ENCODE data around the gene AFTPH. TPM values are rescaled to one million over a fixed set of nuclear protein-coding genes. Genes with fewer than 3 reads are reported as not detected.

Gene AFTPH
- total RNA-seq, 1 experiment from 2014 or later: 13.5 TPM

DNA sequence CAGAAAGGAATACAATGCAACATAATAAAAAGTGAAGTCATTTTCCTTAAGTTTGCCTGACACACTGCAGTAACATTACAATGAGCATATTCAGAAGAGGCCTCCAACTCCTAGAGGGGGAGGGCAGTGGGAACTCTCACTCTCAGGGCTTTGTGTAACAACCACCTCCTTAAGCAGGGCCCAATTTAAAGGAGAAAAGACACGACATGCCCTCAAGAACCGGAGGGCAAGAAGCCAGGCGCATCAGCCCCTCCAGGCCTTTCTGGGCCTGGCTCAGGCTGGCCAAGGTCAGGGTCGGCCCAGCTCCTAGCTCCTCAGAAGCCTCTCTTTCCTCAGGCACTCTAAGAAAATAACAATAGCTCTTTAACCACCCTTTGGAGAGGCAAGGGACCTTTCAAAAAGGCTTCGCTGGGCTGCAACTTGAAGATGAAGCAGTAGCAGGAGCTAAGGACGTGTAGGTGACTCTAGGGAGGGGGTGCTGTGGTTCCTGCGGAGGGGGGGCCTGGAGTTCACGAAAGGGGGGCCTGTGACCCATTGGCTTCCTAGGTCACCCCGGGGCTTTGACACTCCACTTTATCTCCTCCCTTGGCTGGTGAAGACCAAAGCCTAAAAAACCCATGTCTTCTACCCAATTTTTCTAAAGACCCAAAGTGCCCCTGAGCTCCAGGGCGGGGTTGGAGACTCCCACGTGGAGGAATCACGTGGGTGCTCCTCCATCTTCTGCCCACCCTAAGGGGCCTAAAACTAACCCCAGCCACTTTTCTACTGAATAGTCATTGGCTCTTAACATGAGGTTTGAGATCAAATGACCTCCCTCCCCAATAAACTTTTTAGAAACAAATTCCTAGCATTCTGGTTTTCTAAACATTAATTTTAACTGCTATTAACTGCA, 116.3 kb downstream of the AFTPH start:
- Histone ChIP-seq H4K91ac (ENCODE audit: insufficient read length, low read depth, low read length) (no peak overlapping the region), H3K56ac (ENCODE audit: insufficient read length, low read depth, low read length) (no peak overlapping the region), H2BK120ac (ENCODE audit: low read depth, low read length, poor library complexity, severe bottlenecking) (no peak overlapping the region), H3K4me1 (ENCODE audit: insufficient read depth, low read length) (peaks cover 11% of the 10 kb centered on the region; the same call in 1 of the 2 replicates), H2AFZ (ENCODE audit: low read length) (no peak overlapping the region), H3K9ac (ENCODE audit: extremely low read depth, insufficient read length, low read length) (no peak overlapping the region), H3K27ac (ENCODE audit: insufficient read length, low read depth, low read length) (no peak overlapping the region), H3K23me2 (ENCODE audit: insufficient read length, low read depth, low read length, poor library complexity, severe bottlenecking) (peaks cover 6% of the 10 kb centered on the region), H3T11ph (ENCODE audit: low read length) (no peak overlapping the region), H3K4ac (ENCODE audit: low read depth, low read length) (no peak overlapping the region), H3K14ac (ENCODE audit: insufficient read depth, low read length) (no peak overlapping the region), H2BK15ac (ENCODE audit: low read depth, low read length) (no peak overlapping the region), H3K79me2 (ENCODE audit: insufficient read depth, low read length) (no peaks in the 10 kb centered on the region), H3K4me2 (ENCODE audit: insufficient read depth, insufficient read length, low read length) (no peak overlapping the region), H2BK20ac (ENCODE audit: low read depth, low read length, poor library complexity, severe bottlenecking) (no peak overlapping the region), H2BK12ac (ENCODE audit: insufficient read length, low read depth, low read length) (no peak overlapping the region), H2BK5ac (ENCODE audit: insufficient read length, low read length) (no peak overlapping the region), H3K9me3 (ENCODE audit: control insufficient read depth, low read depth, low read length) (no peaks in the 10 kb centered on the region), H3K79me1 (ENCODE audit: insufficient read depth, low read depth, low read length, poor library complexity, severe bottlenecking) (peaks cover 2% of the 10 kb centered on the region), H4K8ac (replicated peaks; ENCODE audit: insufficient read length, low read depth, low read length) (no peak overlapping the region), H3K27me3 (ENCODE audit: insufficient read depth, low read length) (peaks cover 5% of the 10 kb centered on the region; the same call in 1 of the 2 replicates), H3K23ac (ENCODE audit: insufficient read length, low read depth, low read length) (no peak overlapping the region), H3K18ac (ENCODE audit: insufficient read length, low read depth, low read length) (no peak overlapping the region), H2AK5ac (ENCODE audit: insufficient read length, low read length) (no peak overlapping the region), H4K5ac (ENCODE audit: insufficient read length, low read depth, low read length) (no peak overlapping the region), H4K20me1 (ENCODE audit: control insufficient read depth, insufficient read depth, insufficient read length) (no peaks in the 10 kb centered on the region)
- peak overlapping the region in 2 of 3 experiments; percentile 21 to 68; a peak in 5 of 7 replicates for H3K27ac Mint-ChIP-seq
- no peak for DNase-seq
- no peaks in the 10 kb centered on the region for H3K9me3 Mint-ChIP-seq
- no peak overlapping the region; a peak in 1 of 5 replicates for H3K4me3 Mint-ChIP-seq
- H3K27me3 Mint-ChIP-seq (ENCODE audit: low read depth): peaks cover 35% of the 10 kb centered on the region
- H3K36me3 Mint-ChIP-seq (ENCODE audit: insufficient read depth in 1 of 3, low read depth in 3 of 3): peaks cover 6 to 17% (median 14%) of the 10 kb centered on the region in 3 experiments; a peak in 6 of 7 replicates
- TF ChIP-seq, protein P1, sequence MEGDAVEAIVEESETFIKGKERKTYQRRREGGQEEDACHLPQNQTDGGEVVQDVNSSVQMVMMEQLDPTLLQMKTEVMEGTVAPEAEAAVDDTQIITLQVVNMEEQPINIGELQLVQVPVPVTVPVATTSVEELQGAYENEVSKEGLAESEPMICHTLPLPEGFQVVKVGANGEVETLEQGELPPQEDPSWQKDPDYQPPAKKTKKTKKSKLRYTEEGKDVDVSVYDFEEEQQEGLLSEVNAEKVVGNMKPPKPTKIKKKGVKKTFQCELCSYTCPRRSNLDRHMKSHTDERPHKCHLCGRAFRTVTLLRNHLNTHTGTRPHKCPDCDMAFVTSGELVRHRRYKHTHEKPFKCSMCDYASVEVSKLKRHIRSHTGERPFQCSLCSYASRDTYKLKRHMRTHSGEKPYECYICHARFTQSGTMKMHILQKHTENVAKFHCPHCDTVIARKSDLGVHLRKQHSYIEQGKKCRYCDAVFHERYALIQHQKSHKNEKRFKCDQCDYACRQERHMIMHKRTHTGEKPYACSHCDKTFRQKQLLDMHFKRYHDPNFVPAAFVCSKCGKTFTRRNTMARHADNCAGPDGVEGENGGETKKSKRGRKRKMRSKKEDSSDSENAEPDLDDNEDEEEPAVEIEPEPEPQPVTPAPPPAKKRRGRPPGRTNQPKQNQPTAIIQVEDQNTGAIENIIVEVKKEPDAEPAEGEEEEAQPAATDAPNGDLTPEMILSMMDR (conservative IDR thresholded peaks at IDR 0.05): no peak
- peaks cover 69 to 75% of the 10 kb centered on the region in 2 experiments for H3K4me1 Mint-ChIP-seq
- WGBS (ENCODE audit: extremely low coverage, insufficient read length, low lambda C conversion rate): no CpG with 5 or more reads among the region's 12 CpGs

All from H9 (cell line).